Suprapubic skin (tissue), 4 donors: ENCODE measurements around the gene HERC4. TPM values are rescaled to one million over a fixed set of nuclear protein-coding genes. Genes with fewer than 3 reads are reported as not detected.
"Not testable (repeated sequence)": the region's sequence is repeated elsewhere in the genome, so short reads cannot be mapped to it uniquely, and the experiment has no call there.

Experiments
- DNase-seq, 2 donors: peaks; one replicate each; pipeline ENCODE4 v3.0.0-alpha.2; 2019; ENCODE audit warnings: low spot score in 2 of 2
- H3K27ac ChIP-seq: fragments of 200-600 bp; sonication (generic); one replicate; pipeline ENCODE4 v1.5.1; 2019
- H3K27me3 ChIP-seq: fragments of 200-600 bp; sonication (generic); one replicate; pipeline ENCODE4 v1.5.1; 2019
- H3K36me3 ChIP-seq: fragments of 200-600 bp; sonication (generic); one replicate; pipeline ENCODE4 v1.5.1; 2019
- H3K4me1 ChIP-seq: fragments of 200-600 bp; sonication (generic); one replicate; pipeline ENCODE4 v1.5.1; 2019
- H3K4me3 ChIP-seq: fragments of 200-600 bp; sonication (generic); one replicate; pipeline ENCODE4 v1.5.1; 2019; ENCODE audit warnings: mild to moderate bottlenecking
- H3K9me3 ChIP-seq: fragments of 200-600 bp; sonication (generic); one replicate; pipeline ENCODE4 v1.5.1; 2019
- CTCF ChIP-seq, 2 donors: fragments of 200-600 bp in 1 of 2; fragments of 450-650 bp in 1 of 2; sonication (generic) in 1 of 2; IDR thresholded peaks; one replicate each; pipeline ENCODE4 v1.5.1; 2016 to 2019; ENCODE audit warnings: antibody characterized with exemption in 2 of 2, mild to moderate bottlenecking in 1 of 2, moderate library complexity in 1 of 2
- EP300 ChIP-seq: sonication (generic); formaldehyde crosslinking; IDR thresholded peaks from one replicate; pipeline ENCODE4 v1.6.1; 2017; ENCODE audit warnings: antibody characterized with exemption
- POLR2A ChIP-seq, 2 donors: fragments of 450-650 bp; IDR thresholded peaks; one replicate each; pipeline ENCODE4 v1.6.1; 2017; ENCODE audit warnings: antibody characterized with exemption in 2 of 2, mild to moderate bottlenecking in 2 of 2, moderate library complexity in 2 of 2
- POLR2AphosphoS5 ChIP-seq, 3 donors: sonication (generic); formaldehyde crosslinking; IDR thresholded peaks; one replicate each; pipeline ENCODE4 v1.6.1; 2017; ENCODE audit warnings: antibody characterized with exemption in 3 of 3
- whole genome bisulfite sequencing: methylation state at CpG from one replicate; pipeline ENCODE4 v1.1.5; 2018; 5-methylcytosine and 5-hydroxymethylcytosine counted together
- total RNA-seq, 4 donors: library from RNA; depleted of rRNA; stranded (reverse); fragments of >200 nt; gene quantifications; one replicate each; pipeline ENCODE4 v1.1.0, GENCODE V29; 2016

The HERC4 gene
- total RNA-seq, 4 donors from 2014 or later, result 25.8 to 92.1 (median 31.4) TPM

DNA sequence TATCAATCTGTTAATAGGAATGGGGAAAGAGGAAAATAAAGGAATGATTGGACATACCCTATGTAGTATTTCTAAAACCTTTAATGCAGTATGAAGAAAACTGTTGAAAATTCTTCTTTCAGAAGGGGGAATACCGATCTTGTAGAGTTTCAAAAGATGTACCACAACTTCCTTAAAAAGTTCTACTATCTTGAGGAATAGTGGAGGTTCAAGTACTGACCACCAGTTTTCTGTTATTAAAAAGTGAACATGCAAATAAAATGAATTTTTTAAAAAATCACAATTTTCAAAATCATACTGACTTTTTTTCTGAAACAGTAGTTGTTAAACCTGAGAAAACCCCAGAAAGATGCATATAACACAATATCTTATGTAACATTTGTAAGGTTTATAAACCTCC is 86.5 kb downstream of the HERC4 start:
- Histone ChIP-seq H3K27me3 (no peaks in the 10 kb centered on the region), H3K4me3 (no peak overlapping the region), H3K4me1 (no peaks in the 10 kb centered on the region), H3K9me3 (no peaks in the 10 kb centered on the region), H3K27ac (no peak overlapping the region), H3K36me3 (peaks cover 43% of the 10 kb centered on the region)
- 90% methylated on average over 1 of the region's 1 CpG for WGBS
- no peak for TF ChIP-seq POLR2AphosphoS5 (IDR thresholded peaks at IDR 0.05)
- no peak for TF ChIP-seq POLR2A (IDR thresholded peaks at IDR 0.05)
- TF ChIP-seq CTCF (IDR thresholded peaks at IDR 0.05), result no peak
- TF ChIP-seq EP300, result no peak
- no peak for DNase-seq

GRCh38 chr10:67982603-67983002 is 92.5 kb downstream of the HERC4 start:
- H3K27me3 ChIP-seq, DNase-seq, H3K4me3 ChIP-seq, H3K27ac ChIP-seq, H3K9me3 ChIP-seq, H3K4me1 ChIP-seq: not testable (repeated sequence)
- WGBS, result 99% methylated on average over 8 of the region's 8 CpGs
- H3K36me3 ChIP-seq, result peaks cover 62% of the 10 kb centered on the region

DNA sequence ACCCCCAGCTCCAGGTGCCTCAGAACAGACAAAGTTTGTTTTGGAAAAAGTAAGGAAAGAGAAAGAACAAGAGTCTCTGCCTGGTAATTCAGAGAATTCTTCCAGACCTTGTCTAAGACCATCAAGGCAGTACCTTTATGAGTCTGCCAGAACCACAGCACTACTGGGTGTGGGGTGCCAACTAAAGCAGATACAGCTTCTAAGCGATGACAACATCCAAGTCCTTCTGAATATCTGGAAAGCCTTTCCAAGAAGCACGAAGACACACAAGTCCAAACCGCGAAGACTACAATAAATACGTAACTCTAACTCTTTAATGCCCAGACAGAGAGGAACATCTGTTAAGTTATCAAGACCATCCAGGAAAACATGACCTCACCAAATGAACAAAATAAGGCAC is 96.3 kb downstream of the HERC4 start:
- peaks cover 68% of the 10 kb centered on the region for H3K36me3 ChIP-seq
- TF ChIP-seq CTCF (IDR thresholded peaks at IDR 0.05) (no peak), EP300 (no peak), POLR2AphosphoS5 (IDR thresholded peaks at IDR 0.05) (no peak), POLR2A (IDR thresholded peaks at IDR 0.05) (no peak)

GRCh38 chr10:67977251-67977650 is 97.8 kb downstream of the HERC4 start:
- Histone ChIP-seq H3K36me3 (peaks cover 65% of the 10 kb centered on the region), H3K27ac (no peak overlapping the region), H3K27me3 (no peaks in the 10 kb centered on the region), H3K4me3 (no peak overlapping the region), H3K4me1 (no peaks in the 10 kb centered on the region), H3K9me3 (no peaks in the 10 kb centered on the region)
- WGBS, result 100% methylated on average over 1 of the region's 2 CpGs
- TF ChIP-seq EP300 (no peak), POLR2A (IDR thresholded peaks at IDR 0.05) (no peak), POLR2AphosphoS5 (IDR thresholded peaks at IDR 0.05) (no peak), CTCF (IDR thresholded peaks at IDR 0.05) (no peak)
- no peak for DNase-seq

More for the DNA sequence above, 96.3 kb downstream of the HERC4 start:
- H3K27ac ChIP-seq, result no peak overlapping the region
- H3K4me1 ChIP-seq, result no peaks in the 10 kb centered on the region
- no peak for DNase-seq
- H3K4me3 ChIP-seq, result no peak overlapping the region
- WGBS, result 82% methylated on average over 5 of the region's 5 CpGs
- no peaks in the 10 kb centered on the region for H3K9me3 ChIP-seq
- no peaks in the 10 kb centered on the region for H3K27me3 ChIP-seq

DNA sequence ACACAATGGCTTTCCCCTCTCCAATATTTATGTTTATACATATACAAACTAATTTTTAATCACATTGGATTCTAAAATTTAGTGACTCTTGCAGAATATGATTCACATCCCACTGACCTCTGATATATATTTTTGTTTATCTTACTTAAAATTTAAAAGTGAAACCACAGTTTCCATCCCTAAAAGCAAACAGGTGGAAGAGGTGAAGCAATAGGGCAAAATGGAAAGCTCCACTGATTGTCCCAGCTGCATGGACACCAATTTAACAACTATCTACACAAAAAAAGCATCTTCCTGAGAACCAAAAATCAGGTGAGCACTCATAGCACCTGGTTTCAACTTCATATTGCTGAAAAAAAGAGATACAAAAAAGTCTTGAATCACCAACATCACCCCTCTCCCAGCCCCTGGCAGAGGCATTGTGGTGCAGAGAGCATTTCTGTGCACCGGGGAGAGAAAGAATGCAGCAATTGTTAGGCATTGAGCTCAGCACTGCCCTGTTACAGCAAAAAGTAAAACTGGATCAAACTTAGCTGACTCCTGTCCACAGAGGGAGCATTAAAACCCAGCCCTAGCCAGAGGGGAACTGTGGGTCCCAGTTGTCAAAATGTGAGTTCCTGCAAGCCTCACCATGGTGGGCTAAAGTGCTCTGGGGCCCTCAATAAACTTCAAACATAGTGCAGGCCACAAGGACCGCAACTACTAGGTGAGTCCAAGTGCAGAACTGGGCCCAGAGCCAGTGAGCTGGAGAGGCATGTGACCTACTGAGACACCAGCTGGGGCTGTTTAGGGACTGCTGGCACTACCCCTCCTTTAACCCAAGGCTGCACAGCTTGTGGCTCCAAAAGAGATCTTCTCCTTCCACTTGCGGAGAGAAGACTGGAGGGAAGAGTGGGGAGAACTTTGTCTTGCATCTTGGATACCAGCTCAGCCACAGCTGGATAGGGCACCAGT is 98.5 kb downstream of the HERC4 start:
- H3K9me3 ChIP-seq, result no peaks in the 10 kb centered on the region
- H3K27me3 ChIP-seq, result no peaks in the 10 kb centered on the region
- DNase-seq, result no peak
- H3K36me3 ChIP-seq, result peaks cover 72% of the 10 kb centered on the region
- H3K4me3 ChIP-seq, result no peak overlapping the region
- WGBS, result 65% methylated on average over 2 of the region's 3 CpGs
- H3K4me1 ChIP-seq, result no peaks in the 10 kb centered on the region
- TF ChIP-seq POLR2AphosphoS5 (IDR thresholded peaks at IDR 0.05) (no peak), POLR2A (IDR thresholded peaks at IDR 0.05) (no peak), EP300 (no peak), CTCF (IDR thresholded peaks at IDR 0.05) (no peak)
- H3K27ac ChIP-seq, result no peak overlapping the region
